A549 (cell line): ENCODE results near the gene STK35.

ENCODE experiments used
- BHLHE40 ChIP-seq: IDR thresholded peaks from 2 replicates; pipeline ENCODE4 v1.6.1; 2012; ENCODE audit warnings: low read depth, low read length, inconsistent platforms
- EP300 ChIP-seq, 2 experiments: fragments of >200 bp; sonication (Bioruptor Twin); formaldehyde crosslinking; IDR thresholded peaks; 2 replicates in 1 of 2; 3 replicates in 1 of 2; pipeline ENCODE4 v1.6.1; 2016 to 2017
- HDAC2 ChIP-seq: fragments of 200-600 bp; sonication (generic); IDR thresholded peaks from 2 replicates; pipeline ENCODE4 v1.6.1; 2016
- MAZ ChIP-seq: fragments of 150-350 bp; IDR thresholded peaks from 2 replicates; pipeline ENCODE4 v1.6.1; 2014; ENCODE audit warnings: antibody characterized with exemption, low read depth, low read length, borderline replicate concordance
- PHF8 ChIP-seq: fragments of 200-600 bp; sonication (generic); IDR thresholded peaks from 2 replicates; pipeline ENCODE4 v1.6.1; 2016; ENCODE audit warnings: low read depth, mild to moderate bottlenecking, antibody characterized with exemption, moderate library complexity, borderline replicate concordance
- POLR2A ChIP-seq: IDR thresholded peaks from 2 replicates; pipeline ENCODE4 v1.6.1; 2012; ENCODE audit warnings: mild to moderate bottlenecking, low read length
- POLR2AphosphoS2 ChIP-seq: conservative IDR thresholded peaks from 2 replicates; pipeline ENCODE4 v1.6.1; 2012; ENCODE audit warnings: low read length, improper control_type of control experiment, inconsistent platforms
- RFX5 ChIP-seq: fragments of 450-650 bp; IDR thresholded peaks from 2 replicates; pipeline ENCODE4 v1.7.1; 2014; ENCODE audit warnings: antibody characterized with exemption, mild to moderate bottlenecking, moderate library complexity
- TF ChIP-seq, protein P1 (sequence below): fragments of 200-600 bp; sonication (generic); IDR thresholded peaks from 2 replicates; pipeline ENCODE4 v1.6.1; 2016; ENCODE audit warnings: antibody characterized with exemption, mild to moderate bottlenecking, moderate library complexity
- TF ChIP-seq, protein P2 (sequence below): fragments of >200 bp; sonication (Bioruptor Twin); formaldehyde crosslinking; IDR thresholded peaks from 3 replicates; pipeline ENCODE4 v1.5.1; 2016
- TF ChIP-seq, protein P3 (sequence below): IDR thresholded peaks from 2 replicates; pipeline ENCODE4 v1.6.1; 2012; ENCODE audit warnings: low read depth, borderline replicate concordance
- TF ChIP-seq, protein P4 (sequence below): fragments of 150-350 bp; IDR thresholded peaks from 2 replicates; pipeline ENCODE4 v1.6.1; 2014; ENCODE audit warnings: low read depth, mild to moderate bottlenecking, low read length

DNA sequence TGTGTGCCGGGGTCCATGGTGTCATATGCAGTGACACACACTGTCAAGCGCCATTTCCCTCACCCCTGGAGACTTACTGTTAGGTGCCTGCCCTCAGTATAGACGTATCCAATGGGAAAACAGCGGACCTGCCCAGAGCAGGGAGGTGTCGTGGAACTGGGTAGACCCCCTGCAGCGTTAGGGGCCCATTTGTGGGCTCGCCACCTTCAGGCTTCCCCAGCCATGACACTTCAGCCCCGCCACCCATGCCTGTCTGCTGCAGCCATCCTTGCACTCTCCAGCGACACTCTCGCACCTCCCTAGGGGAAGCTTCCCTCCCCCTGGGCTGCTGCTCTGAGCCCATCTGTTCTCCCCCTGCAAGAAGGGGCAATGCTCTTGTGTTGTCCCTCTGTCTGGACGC is 43.2 kb downstream of the STK35 start:
- no peak for TF ChIP-seq POLR2A
- TF ChIP-seq, protein P1, sequence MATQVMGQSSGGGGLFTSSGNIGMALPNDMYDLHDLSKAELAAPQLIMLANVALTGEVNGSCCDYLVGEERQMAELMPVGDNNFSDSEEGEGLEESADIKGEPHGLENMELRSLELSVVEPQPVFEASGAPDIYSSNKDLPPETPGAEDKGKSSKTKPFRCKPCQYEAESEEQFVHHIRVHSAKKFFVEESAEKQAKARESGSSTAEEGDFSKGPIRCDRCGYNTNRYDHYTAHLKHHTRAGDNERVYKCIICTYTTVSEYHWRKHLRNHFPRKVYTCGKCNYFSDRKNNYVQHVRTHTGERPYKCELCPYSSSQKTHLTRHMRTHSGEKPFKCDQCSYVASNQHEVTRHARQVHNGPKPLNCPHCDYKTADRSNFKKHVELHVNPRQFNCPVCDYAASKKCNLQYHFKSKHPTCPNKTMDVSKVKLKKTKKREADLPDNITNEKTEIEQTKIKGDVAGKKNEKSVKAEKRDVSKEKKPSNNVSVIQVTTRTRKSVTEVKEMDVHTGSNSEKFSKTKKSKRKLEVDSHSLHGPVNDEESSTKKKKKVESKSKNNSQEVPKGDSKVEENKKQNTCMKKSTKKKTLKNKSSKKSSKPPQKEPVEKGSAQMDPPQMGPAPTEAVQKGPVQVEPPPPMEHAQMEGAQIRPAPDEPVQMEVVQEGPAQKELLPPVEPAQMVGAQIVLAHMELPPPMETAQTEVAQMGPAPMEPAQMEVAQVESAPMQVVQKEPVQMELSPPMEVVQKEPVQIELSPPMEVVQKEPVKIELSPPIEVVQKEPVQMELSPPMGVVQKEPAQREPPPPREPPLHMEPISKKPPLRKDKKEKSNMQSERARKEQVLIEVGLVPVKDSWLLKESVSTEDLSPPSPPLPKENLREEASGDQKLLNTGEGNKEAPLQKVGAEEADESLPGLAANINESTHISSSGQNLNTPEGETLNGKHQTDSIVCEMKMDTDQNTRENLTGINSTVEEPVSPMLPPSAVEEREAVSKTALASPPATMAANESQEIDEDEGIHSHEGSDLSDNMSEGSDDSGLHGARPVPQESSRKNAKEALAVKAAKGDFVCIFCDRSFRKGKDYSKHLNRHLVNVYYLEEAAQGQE = no peak
- TF ChIP-seq, protein P2, sequence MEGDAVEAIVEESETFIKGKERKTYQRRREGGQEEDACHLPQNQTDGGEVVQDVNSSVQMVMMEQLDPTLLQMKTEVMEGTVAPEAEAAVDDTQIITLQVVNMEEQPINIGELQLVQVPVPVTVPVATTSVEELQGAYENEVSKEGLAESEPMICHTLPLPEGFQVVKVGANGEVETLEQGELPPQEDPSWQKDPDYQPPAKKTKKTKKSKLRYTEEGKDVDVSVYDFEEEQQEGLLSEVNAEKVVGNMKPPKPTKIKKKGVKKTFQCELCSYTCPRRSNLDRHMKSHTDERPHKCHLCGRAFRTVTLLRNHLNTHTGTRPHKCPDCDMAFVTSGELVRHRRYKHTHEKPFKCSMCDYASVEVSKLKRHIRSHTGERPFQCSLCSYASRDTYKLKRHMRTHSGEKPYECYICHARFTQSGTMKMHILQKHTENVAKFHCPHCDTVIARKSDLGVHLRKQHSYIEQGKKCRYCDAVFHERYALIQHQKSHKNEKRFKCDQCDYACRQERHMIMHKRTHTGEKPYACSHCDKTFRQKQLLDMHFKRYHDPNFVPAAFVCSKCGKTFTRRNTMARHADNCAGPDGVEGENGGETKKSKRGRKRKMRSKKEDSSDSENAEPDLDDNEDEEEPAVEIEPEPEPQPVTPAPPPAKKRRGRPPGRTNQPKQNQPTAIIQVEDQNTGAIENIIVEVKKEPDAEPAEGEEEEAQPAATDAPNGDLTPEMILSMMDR = no peak
- TF ChIP-seq POLR2AphosphoS2 = no peak
- TF ChIP-seq, protein P3, sequence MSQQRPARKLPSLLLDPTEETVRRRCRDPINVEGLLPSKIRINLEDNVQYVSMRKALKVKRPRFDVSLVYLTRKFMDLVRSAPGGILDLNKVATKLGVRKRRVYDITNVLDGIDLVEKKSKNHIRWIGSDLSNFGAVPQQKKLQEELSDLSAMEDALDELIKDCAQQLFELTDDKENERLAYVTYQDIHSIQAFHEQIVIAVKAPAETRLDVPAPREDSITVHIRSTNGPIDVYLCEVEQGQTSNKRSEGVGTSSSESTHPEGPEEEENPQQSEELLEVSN = no peak
- TF ChIP-seq EP300 (IDR thresholded peaks at IDR 0.05) = no peak
- no peak for TF ChIP-seq PHF8
- no peak for TF ChIP-seq BHLHE40
- TF ChIP-seq, protein P4, sequence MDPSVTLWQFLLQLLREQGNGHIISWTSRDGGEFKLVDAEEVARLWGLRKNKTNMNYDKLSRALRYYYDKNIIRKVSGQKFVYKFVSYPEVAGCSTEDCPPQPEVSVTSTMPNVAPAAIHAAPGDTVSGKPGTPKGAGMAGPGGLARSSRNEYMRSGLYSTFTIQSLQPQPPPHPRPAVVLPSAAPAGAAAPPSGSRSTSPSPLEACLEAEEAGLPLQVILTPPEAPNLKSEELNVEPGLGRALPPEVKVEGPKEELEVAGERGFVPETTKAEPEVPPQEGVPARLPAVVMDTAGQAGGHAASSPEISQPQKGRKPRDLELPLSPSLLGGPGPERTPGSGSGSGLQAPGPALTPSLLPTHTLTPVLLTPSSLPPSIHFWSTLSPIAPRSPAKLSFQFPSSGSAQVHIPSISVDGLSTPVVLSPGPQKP = no peak
- no peak for TF ChIP-seq RFX5
- no peak for TF ChIP-seq MAZ
- no peak for TF ChIP-seq HDAC2
